ENCODE measurements around the gene FGF13.

Gene FGF13

GRCh38 chrX:138651494-138651893 lies 60.0 kb downstream of the FGF13 start:
- DNase-seq, result no peak

- no peak for DNase-seq
Measured at GRCh38 chrX:138648568-138648967, 62.9 kb downstream of the FGF13 start.

GRCh38 chrX:138638996-138639395 lies 72.5 kb downstream of the FGF13 start:
- DNase-seq, result no peak
